GM18861 (cell line): ENCODE results near the gene FAP.

Source experiments
- ATAC-seq: cut with Tn5 transposase; IDR thresholded peaks from one replicate; pipeline ENCODE4 v1.9.1; 2021; ENCODE audit not compliant: unreplicated experiment

FAP gene

DNA sequence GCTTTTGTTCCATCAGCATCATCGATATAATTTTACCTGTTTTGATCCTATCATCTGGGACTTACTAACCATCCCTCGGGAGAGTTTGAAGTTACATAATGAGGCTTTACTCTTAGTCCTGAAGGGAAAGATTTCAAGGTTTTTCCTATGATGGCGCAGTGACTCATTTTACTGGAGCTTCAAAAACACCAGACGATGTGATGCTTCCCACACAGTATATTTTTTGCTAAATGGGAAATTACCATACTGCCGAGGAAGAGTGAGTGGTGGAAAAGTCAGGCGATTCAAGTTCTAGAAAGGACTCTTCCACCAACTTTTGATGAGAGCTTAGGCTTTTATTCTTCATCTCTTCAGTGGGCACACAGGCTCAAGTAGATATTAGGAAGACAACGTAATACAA, 46.6 kb downstream of the FAP start:
- no peak for ATAC-seq

DNA sequence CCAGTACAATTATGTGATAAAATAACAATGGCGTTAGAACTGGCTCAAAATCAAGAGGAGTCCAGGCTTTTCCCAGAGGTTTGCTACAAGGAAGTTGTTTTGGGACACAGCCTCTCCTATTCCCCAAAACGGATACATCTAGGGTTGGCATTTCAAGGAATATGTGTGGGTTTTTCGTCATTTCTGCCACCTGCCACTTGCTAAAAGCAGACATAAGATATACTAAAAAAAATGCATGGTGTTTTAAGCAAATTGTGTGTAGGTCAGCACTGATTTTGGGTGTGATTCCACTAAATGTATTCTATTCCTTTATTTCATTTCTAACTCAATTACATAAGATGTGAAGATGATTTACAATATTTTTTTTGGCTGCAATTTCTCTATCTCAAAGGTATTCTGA, 54.8 kb downstream of the FAP start:
- ATAC-seq: no peak

DNA sequence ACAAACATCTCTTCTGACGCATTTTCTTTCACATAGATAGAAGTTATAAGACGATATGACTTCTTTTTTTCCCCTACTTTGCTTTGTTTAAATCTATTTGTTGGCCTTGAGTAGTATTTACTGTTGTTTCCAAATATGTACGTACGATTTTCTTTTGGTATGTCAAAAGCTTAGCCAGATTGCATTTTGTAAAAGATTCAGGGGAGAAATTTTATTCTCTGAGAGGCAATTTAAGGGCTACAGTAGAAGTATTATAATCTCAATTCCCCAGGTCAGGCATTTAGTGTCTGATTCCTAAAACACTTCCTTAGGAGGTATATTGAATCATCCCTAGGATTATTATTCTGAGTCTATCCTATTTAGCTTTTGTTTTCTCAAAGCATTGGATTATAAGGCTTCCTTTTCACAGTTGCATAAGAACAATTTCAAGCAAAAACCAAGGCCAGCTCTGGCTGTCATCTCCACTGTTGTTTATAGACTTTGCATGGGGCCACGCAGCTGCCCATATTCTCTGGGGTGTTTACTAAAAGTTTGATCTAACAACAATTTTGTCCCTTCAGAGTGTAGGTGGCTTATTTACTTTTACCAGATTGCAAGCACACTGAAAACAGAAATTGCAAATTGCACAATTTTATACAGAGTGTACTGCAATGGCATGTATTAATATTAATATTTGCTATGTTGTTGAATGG, 57.6 kb downstream of the FAP start:
- no peak for ATAC-seq

DNA sequence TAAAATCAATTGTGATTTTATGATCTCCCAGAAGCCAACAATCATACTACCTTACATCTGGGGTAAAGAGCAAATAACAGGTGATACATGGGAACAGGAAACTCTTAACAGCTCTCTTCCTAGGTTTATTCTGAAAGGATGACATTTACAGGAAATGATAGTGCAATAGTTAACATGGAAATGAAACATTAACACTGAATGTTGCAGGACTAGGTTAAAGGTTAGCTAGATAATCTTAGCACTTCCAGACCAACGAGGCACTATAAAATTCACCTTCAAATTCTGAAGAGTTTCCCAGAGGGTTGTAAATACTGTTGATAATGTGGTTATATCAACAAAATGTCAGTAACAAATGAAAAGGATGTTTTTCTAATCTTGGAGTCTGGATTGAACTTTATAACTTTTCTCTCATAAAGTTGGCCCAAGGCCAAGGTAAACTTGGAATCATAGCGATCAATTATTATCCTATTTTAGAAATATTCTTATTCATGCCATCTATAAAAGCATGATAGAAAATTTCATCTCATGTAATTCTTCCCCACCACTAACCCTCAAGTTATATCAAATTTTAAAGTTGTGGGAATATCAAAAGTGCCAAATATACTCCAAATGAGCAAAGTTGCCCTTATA, 58.3 kb downstream of the FAP start:
- no peak for ATAC-seq

DNA sequence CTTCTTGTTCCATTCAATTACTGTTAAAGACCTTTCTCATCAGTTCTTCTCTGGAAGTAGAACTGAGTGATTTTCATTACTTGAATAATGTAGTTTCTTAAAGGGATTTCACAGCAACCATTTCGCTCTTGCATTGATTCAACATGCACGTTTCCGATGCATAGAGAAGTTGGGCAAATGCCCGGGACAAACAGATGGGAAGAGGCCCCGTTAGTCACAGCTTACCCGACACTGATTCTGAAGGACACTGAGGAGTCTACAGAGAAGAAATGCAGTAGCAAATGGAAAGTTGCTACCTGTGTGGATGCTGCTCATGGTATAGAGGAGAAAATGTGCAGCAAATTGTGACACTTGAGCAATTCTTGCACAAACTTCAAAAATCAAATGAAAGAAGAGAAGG, 58.9 kb downstream of the FAP start:
- ATAC-seq: no peak

DNA sequence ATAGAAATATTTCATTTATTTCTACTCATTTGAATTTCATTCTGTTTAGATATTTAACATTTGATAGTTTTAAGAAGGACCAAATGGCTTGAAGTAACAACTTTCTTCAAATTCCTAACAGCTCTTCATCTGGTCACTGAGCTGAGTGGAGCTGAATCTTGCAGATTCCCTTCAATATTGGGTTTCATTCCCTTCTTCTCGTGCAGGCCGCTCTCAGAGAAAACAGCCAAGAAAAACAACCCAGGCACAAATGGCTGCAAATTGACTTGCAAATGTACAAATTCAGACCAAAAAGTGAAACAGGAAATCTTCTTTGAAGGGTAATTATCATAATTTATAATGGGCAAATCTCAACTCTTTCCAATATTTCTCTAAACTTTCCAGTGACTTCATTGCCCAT, 60.9 kb downstream of the FAP start:
- ATAC-seq: no peak

DNA sequence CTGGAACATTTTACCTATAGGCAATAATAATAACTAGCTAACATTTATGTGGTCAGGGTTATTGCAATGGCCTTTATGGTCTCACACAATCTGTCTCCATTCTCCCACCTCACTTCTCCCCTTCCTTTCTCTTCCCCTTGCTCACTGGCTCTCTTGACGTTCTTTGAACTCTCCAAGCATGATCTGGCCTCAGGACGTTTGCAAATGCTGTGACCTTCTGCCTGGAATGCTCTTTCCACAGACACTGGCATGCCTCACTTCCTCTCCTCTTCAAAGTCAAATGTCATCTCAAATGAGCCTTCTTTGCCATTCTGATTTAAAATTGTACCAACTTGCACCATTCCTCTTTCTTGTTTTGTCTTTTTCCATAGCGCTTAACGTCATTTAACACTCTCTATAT, 65.9 kb downstream of the FAP start:
- no peak for ATAC-seq

DNA sequence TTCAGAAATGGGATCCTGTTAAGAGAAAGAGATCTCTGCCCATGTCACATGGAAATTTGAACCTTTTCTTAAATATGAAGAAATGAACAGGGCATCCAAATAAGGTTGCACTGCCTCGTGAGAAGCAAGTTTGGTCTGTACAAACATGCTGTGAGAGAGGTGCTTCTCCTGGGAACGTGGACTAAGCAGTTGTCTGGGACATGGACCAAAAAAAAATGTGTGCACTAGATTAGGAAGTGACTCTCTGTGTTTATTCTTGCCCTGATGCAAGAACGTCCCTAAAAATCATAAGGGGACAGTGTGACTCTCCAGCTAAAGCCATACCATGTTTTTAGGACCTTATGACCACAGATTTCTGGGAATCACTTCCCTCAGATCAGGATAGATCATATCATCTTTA, 67.5 kb downstream of the FAP start:
- ATAC-seq: no peak

DNA sequence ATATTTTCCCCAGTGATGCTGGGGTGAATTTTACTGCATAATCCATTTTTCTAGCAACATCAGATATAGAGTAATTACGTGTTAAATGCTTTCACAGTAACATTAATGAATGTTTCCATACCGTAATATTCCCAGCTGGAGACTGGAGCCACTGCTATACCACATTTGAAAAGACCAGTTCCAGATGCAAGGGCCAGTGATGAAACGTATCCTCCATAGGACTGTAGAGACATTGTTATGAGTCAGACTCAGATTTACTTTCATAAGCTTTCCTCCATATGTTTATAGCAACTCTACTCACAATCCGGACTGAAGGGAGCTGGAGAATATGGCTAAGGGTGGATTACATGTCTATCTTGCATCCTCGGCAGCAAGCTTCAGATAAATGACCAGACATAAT, 68.5 kb downstream of the FAP start:
- ATAC-seq: no peak

DNA sequence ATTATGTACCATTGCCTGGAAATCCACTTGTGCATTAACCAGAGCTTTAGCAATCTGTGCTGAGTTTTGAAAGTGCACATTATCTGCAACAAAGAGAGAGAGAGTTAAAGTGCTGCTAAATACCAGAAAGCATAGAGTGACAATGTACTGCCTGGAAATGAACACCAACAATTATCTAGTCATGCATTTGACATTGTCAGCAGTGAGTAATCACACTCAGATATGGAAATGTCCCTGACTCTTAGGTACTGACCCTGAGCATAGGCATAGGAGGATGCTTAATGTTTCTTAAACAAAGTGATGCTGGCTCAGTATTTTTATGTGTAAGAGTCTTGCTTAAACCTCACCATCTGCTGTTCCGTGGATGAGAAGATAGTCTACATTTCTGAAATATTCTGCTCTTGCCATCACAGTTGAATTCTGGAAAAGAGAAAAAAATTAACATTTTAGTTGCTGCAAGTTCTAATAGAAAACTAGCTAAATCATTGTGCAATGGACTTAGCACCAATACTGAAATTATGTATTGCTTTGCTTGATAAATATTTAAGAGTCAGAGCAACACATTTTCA, 70.4 kb downstream of the FAP start:
- no peak for ATAC-seq

DNA sequence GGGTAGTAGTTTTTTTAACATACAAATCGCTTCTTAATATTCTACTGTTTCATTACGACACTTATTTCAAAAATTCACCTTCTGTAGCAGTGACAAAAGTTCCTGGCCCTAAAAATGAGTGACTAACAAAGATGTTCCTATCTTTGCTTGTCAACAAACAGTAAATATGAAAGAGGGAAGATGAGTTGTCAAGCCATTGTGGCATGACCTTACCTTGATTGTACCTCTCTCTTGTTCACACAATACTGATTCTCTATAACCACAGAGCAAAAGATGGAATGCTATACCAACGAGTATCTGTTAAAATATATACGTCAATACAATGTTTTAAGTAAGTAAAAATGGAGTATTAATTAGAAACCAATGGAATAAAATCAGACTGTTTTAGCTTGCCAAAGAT, 76.5 kb downstream of the FAP start:
- ATAC-seq: no peak

DNA sequence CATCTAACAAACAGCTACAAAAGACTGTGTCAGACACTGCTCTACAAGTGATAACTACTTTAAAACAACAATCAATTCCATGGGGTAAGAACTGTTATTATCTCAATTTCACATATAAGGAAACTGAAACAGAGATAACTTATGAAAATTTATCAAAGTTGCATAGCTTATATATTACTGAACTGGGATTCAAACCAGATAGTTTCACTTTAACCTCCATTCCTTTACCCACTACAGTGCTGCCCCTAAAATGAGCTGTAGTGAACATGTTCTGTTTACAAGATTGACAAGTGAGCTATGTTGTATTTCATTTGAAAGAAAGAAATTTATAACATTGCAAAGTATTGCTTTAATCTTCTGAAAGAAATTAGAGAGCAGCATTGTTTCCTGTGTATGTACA, 77.1 kb downstream of the FAP start:
- ATAC-seq: no peak

DNA sequence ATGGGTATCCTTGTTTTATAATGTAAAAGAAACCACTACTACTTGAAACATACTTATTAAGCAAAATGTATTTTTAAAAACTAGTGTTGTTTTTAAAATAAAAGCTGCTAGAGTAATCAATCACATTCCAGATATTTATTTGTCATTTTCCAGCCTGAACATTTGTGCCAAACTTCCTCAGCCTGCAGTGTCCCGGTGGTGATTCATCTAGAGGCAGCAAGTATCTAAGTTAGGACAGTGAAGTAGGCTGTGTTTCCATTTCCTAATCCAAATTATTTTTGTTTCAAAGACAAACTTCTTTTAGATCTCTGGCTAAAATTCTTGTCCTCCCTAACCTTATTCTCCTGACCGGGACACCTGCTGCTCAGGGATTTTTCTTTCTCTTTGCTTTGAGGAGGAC, 78.4 kb downstream of the FAP start:
- no peak for ATAC-seq

DNA sequence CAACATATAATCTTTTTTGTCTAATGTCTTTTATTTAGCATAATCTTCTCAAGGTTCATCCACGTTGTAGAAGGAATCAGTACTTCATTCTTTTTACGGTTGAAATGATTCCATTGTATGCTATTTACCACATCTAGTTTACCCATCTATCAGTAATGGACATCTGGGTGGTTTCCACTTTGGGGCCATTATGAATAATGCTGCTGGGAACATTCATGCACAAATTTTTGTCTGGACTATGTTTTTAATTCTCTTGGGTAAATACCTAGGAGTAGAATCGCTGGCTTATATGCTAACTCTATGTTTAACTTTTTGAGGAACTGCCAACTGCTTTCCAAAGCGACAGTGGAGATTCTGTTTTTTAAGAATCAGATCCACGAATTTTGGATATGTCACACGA, 83.8 kb downstream of the FAP start:
- ATAC-seq: no peak

DNA sequence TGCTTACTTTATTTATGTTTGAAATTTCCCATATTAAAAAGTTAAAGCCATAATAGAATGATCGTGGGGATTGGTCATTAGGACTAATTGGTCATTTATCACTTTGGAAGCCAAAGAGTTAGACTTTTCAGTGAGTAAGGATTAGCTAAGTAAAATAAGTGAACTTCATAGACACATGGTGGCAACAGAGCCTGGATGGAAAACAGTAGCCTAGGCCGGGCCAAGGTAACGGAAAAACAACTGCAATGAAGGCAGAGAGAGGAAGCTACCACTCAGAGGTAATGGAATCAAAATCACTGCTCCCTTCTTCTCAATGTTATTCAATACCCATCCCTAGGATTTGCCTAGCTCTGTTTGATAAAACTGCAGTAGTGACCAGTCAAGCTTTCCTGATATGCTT, 87.1 kb downstream of the FAP start:
- ATAC-seq: no peak

DNA sequence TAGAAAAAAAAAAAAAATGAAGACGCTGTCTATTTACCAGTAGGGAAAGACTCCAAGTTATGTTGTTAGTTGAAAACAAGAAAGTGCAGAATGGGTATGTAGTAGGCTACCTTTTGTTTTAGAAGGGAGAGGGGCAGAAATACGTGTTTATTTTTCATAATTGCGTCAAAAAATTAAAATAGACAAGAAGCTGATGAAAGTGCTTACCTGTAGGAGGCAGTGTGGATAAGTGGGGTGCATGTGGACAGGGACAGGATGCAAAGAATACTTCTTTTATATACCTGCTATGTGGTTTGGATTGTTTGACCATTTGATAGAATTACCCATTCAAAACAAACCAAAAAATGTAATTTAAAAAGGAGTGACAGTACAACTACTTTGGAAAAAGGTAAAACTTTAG, 88.2 kb downstream of the FAP start:
- no peak for ATAC-seq

DNA sequence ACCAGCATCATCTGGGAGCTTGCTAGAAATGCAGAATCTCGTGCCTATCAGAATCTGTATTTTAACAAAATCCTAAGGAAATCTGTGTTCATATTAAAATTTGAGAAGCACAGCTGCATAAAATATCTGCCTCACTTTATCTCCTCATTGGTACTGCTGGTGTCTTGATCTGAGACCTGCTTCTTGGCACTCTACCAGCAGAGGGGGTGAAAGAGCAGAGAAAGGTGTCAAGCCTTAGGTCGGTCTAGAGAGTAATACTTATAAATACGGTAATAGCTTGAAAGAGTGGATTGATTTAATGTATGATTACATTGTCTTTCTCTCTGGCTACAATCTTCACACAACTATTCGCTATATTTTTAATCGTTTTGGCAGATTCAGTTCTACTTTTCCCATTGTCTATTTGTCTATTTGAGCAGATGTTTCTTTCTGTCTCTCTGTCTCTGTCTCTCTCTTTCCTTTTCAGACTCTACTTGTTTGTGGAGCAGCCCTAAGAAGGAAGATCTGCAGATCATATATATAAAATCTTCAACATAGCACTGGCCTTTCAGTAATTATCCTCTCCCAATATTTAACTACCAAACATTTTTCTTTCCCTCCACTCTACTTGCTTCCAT, 89.5 kb downstream of the FAP start:
- ATAC-seq: peak; percentile 99

DNA sequence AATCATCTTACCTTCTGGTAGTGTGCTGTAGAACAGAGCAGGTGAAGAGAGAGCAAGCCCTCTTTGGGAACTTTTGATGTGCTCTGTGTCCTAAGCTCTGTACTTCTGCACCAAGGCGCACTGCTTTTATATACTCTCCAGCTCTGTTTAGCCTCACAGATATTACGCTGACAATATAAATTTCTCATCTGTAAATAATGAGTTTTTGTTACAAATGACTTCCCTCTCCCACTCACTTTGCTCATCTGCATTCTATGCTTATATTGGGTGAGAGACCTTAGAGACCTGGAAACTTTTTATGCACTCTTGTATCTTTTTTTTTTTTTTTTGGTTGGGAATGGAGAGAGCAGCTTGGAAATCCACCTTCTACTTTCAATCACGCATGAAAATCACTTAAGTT, 91.1 kb downstream of the FAP start, which contains the start of gene GCG:
Gene GCG, minus strand, starts transcription at position 101 of the 400 bp plus-strand sequence. CDS start 3,069 bp downstream, outside the sequence.
- ATAC-seq: no peak

DNA sequence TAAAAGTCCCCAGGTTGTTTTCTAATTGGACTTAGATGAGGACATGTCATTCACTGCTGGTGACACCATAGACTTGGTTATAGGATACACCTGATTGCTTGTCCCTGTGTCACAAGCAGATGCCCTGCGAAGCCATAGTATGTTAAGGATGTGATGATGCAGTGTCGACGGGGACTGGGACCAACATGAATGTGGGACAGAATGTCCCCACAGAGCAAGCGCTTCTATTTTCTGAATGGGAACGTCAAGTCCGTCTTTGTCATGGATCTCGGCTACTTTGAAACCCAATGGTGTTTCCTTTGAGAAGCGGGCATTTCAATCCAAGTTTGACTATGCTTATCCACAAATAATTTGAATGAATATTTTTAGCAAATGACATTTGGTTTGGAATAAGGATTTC, 93.3 kb downstream of the FAP start:
- no peak for ATAC-seq

DNA sequence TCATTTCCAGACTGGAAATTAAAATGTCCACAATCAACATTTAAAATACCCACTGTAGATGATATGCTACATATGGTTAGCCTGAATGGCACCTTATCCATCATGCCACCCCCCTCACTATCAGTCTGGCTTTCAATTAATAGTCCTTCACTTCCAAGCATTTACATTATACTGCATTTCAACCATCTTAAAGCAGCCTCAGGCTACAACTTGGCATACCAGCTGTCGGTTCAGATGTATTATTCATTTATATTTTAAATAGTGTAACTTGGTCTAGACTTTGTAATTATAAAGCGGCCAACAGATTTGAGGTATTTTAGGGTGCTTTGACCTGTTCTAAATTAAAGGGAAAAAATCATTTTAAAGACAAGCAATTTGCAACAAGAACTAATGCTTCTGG, 93.8 kb downstream of the FAP start:
- ATAC-seq: no peak

DNA sequence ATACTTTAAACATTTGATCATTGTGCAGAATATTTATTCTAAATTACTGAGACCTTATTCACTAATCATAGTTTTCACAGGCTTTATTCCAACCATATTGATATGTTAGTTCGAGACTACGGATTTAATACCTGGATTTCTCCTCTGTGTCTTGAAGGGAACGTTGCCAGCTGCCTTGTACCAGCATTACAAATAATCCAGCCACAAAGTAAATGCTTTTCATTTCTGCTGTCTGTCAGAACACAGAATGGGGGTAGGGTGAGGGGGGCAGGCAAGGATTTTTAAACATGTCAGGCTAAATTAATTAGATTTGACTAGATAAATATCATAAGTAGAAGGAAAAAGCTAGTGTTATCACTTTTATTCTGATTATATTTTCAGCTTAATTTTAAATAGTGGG, 94.3 kb downstream of the FAP start:
- no peak for ATAC-seq

DNA sequence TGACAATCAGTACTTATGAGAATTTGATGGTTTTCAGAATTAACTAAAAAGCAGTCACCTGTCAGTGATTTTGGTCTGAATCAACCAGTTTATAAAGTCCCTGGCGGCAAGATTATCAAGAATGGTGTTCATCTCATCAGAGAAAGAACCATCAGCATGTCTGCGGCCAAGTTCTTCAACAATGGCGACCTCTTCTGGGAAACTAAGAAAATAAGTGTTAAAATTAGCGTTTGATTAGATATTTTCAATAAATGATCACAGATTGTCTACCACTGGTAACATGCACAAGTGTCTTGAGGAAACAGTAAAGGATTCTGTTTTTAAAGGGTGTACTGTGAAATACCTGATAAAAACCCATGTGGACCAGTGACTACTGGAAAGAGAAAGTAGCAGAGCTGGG, 99.3 kb downstream of the FAP start:
- ATAC-seq: no peak
